Measurements from ENCODE around the gene C1orf35. TPM values are rescaled to one million over a fixed set of nuclear protein-coding genes. Genes with fewer than 3 reads are reported as not detected.

C1orf35 gene
- total and polyA plus RNA-seq, 12 donors: 5.0 to 42.0 (median 15.7) TPM

DNA sequence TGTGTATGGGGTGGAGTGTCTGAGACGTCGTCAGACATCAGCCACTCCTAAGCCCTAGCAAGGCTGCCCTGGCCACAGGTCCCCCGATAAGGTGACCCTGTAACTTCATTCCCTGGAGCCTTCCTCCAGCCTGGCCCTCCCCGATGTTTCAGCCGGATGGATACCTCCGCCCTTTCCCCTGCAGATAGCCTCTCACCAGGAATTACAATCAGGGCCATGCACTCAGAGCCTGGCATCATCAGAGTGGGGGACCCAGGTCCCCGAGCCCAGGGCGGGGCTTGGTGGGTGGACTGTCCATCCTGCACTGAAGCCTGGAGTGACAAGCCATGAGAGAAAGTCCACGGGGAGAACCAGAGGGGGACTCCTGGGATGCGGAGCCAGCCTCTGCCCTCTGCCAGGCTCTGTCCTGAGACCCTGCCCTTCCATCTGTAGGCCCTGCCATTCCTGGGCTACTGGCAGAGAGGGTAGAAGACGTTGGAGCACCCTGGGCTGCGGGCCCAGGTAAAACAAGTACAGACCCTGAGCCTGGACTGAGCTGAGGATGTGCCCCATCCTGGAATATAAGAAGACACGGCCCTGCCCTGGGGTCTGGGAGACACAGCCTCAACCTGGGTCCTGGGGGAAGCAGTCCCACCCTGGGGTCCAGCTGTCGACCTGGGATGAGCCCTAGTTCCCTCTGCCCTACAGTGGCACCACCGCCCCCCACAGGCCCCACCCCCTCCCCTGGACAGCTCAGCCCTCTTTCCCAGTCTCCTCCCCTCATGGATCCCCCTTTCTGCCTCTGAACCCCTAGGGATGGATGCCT, 37.4 kb downstream of the C1orf35 start:
- intact Hi-C loops (cut with DNase I): no loop called here
- H3K4me3 ChIP-seq: no peak overlapping the region
- peaks cover 60% of the 10 kb centered on the region for H3K27me3 ChIP-seq
- H3K4me1 ChIP-seq (replicated peaks in 1 of 2): no peaks in the 10 kb centered on the region
- H3K9me3 ChIP-seq (replicated peaks in 1 of 3): no peaks in the 10 kb centered on the region
- TF ChIP-seq, protein P1, sequence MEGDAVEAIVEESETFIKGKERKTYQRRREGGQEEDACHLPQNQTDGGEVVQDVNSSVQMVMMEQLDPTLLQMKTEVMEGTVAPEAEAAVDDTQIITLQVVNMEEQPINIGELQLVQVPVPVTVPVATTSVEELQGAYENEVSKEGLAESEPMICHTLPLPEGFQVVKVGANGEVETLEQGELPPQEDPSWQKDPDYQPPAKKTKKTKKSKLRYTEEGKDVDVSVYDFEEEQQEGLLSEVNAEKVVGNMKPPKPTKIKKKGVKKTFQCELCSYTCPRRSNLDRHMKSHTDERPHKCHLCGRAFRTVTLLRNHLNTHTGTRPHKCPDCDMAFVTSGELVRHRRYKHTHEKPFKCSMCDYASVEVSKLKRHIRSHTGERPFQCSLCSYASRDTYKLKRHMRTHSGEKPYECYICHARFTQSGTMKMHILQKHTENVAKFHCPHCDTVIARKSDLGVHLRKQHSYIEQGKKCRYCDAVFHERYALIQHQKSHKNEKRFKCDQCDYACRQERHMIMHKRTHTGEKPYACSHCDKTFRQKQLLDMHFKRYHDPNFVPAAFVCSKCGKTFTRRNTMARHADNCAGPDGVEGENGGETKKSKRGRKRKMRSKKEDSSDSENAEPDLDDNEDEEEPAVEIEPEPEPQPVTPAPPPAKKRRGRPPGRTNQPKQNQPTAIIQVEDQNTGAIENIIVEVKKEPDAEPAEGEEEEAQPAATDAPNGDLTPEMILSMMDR (IDR thresholded peaks at IDR 0.05): no peak
- TF ChIP-seq POLR2A (IDR thresholded peaks at IDR 0.05): no peak
- no peak for DNase-seq
- WGBS, 4 donors: 68 to 78% (median 74%) methylated on average over 9 to 15 of the region's 15 CpGs
- no peak overlapping the region for H3K27ac ChIP-seq
- H3K36me3 ChIP-seq (replicated peaks in 1 of 2): no peaks in the 10 kb centered on the region

DNA sequence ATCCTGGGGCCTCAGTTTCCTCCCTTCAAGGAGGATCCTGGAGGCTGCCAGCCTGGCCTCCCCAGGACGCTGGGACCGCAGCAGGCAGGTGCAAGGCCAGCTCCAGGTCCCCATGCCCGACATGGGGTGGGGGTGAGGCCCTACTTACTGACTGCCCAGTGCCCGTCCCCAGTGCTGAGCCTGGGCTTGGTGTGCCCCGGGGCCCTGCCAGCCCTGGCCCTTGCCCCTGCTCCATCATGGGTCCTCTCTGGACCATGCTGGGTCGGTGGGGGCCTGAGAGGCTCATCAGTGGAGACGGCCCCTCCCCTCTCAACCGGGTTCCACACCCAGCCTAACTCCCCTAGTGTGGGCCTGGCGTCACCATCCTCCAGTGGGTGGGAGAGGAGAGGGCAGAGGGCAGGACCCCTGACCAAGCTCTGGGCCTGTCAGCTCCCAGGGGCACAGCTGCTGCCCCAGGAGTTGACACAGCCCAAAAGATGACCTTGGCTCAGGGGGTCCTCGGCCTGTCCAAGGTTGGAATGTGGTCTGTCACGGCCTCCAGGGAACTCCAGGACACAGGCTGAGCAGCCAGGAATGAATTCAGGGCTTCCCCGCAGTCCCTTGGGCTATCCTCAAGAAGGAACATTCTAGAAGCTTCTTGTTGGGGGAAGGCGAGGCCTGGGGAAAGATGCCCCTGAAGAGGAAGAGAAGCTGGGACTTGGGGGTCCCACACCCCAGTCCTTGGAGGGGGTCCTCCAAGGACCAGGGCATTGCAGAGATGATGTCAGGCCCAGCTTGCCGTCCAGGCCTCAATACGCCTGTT, 38.2 kb downstream of the C1orf35 start:
- no peak for DNase-seq
- Histone ChIP-seq H3K9me3 (replicated peaks in 1 of 3) (no peaks in the 10 kb centered on the region), H3K27ac (no peak overlapping the region), H3K4me1 (replicated peaks in 1 of 2) (no peaks in the 10 kb centered on the region), H3K36me3 (replicated peaks in 1 of 2) (no peaks in the 10 kb centered on the region), H3K4me3 (no peak overlapping the region), H3K27me3 (peaks cover 68% of the 10 kb centered on the region)
- no peak for TF ChIP-seq POLR2A (IDR thresholded peaks at IDR 0.05)
- TF ChIP-seq, protein P1 (IDR thresholded peaks at IDR 0.05): no peak
- intact Hi-C loops (cut with DNase I): no loop called here
- 65 to 74% (median 71%) methylated on average over 6 to 15 of the region's 15 CpGs for WGBS, 4 donors

DNA sequence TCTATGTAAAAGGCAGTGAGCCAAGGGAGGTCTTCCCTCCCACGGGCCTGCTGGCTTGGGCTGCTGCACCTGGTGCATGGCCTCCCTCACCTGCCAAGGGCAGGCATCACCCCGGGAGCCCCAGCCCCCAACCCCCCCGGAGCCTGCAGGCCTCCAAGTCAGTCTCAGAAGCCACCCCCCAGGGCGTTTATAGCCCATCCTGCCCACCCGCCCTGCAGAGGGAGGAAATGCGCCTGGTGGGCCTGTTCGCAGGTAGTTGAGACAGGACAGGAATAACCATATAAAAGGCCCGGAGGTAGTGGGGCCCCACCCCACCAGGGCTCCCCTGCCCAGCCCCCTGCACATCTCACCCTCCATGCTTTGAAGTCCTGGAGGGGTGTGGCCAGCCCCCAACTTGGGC, 38.8 kb downstream of the C1orf35 start:
- peaks cover 74% of the 10 kb centered on the region for H3K27me3 ChIP-seq
- no peaks in the 10 kb centered on the region for H3K9me3 ChIP-seq (replicated peaks in 1 of 3)
- no peak for DNase-seq
- no peak overlapping the region for H3K4me3 ChIP-seq
- WGBS, 4 donors: 47 to 56% (median 47%) methylated on average over 7 to 8 of the region's 8 CpGs; no CpG with 5 or more reads in 1 of the 4 donors
- no peak overlapping the region for H3K27ac ChIP-seq
- no peaks in the 10 kb centered on the region for H3K4me1 ChIP-seq (replicated peaks in 1 of 2)
- TF ChIP-seq, protein P1 (IDR thresholded peaks at IDR 0.05): no peak
- no peak for TF ChIP-seq POLR2A (IDR thresholded peaks at IDR 0.05)
- H3K36me3 ChIP-seq (replicated peaks in 1 of 2): no peaks in the 10 kb centered on the region
- intact Hi-C loops (cut with DNase I): no loop called here

All from adrenal gland (tissue), 12 donors.